K562 (cell line): ENCODE measurements around the gene SETX.

Source experiments
- POLR2A ChIP-seq: fragments of 450-650 bp; conservative IDR thresholded peaks from 2 replicates; pipeline ENCODE4 v1.6.1; 2016
- RBBP5 ChIP-seq: fragments of 200-600 bp; sonication (generic); IDR thresholded peaks from 2 replicates; pipeline ENCODE4 v1.6.1; 2012; ENCODE audit warnings: borderline replicate concordance, mild to moderate bottlenecking, low read length, control low read depth, inconsistent platforms; ENCODE audit not compliant: insufficient read depth, poor library complexity, severe bottlenecking
- TCF7L2 ChIP-seq: fragments of 150-350 bp; IDR thresholded peaks from 2 replicates; pipeline ENCODE4 v1.6.1; 2016; ENCODE audit warnings: low read depth, mild to moderate bottlenecking, low read length, moderate library complexity

- TF ChIP-seq TCF7L2 (no peak), POLR2A (0 out of 2 replicates have a peak, but pooled peaks have one; percentile 26), RBBP5 (no peak)
Measured at GRCh38 chr9:132240841-132241482, 113.8 kb downstream of the SETX start.
